Activated T-helper 17 cell treated with anti-CD3 and anti-CD28 coated beads, Interleukin-2, amount 50 U/mL, for 72 hours (primary cell): ENCODE data around the gene C1QTNF12. TPM values are rescaled to one million over a fixed set of nuclear protein-coding genes. Genes with fewer than 3 reads are reported as not detected.

Experiments used
- ATAC-seq: fragments of 150-1000 bp; cut with Tn5 transposase; replicated peaks from 2 replicates; pipeline ENCODE4 v1.10.0; 2021; ENCODE audit warnings: mild to moderate bottlenecking, moderate library complexity
- H3K27ac Mint-ChIP-seq: one replicate; pipeline ENCODE4 v1.8.0; 2022; ENCODE audit warnings: mixed read lengths
- H3K27me3 Mint-ChIP-seq: one replicate; pipeline ENCODE4 v1.8.0; 2022; ENCODE audit warnings: mixed read lengths
- H3K36me3 Mint-ChIP-seq: one replicate; pipeline ENCODE4 v1.8.0; 2022; ENCODE audit warnings: low read depth, mild to moderate bottlenecking, mixed read lengths
- H3K4me1 Mint-ChIP-seq: one replicate; pipeline ENCODE4 v1.8.0; 2022; ENCODE audit warnings: mixed read lengths
- H3K4me3 Mint-ChIP-seq: one replicate; pipeline ENCODE4 v1.8.0; 2022; ENCODE audit warnings: mild to moderate bottlenecking, mixed read lengths
- H3K9me3 Mint-ChIP-seq: one replicate; pipeline ENCODE4 v1.8.0; 2022; ENCODE audit warnings: mixed read lengths
- total RNA-seq, 2 donors: library from RNA; stranded (reverse); gene quantifications; one replicate each; pipeline ENCODE4 v1.2.3, GENCODE V29; 2022

Gene C1QTNF12
- total RNA-seq, 2 donors from 2014 or later, result 1.8 to 7.5 TPM

- no peaks in the 10 kb centered on the region for H3K27me3 Mint-ChIP-seq
- no peak for ATAC-seq
- H3K9me3 Mint-ChIP-seq, result no peaks in the 10 kb centered on the region
- no peak overlapping the region for H3K27ac Mint-ChIP-seq
- H3K36me3 Mint-ChIP-seq, result no peaks in the 10 kb centered on the region
- H3K4me1 Mint-ChIP-seq, result no peaks in the 10 kb centered on the region
- no peak overlapping the region for H3K4me3 Mint-ChIP-seq
Observed at GRCh38 chr1:1243266-1243660, 3.3 kb downstream of the C1QTNF12 start.

GRCh38 chr1:1242461-1243265 lies 3.9 kb downstream of the C1QTNF12 start:
- Mint-ChIP-seq H3K4me3 (no peak overlapping the region), H3K36me3 (no peaks in the 10 kb centered on the region), H3K9me3 (no peaks in the 10 kb centered on the region), H3K27ac (no peak overlapping the region), H3K27me3 (no peaks in the 10 kb centered on the region), H3K4me1 (no peaks in the 10 kb centered on the region)
- ATAC-seq, result no peak

DNA sequence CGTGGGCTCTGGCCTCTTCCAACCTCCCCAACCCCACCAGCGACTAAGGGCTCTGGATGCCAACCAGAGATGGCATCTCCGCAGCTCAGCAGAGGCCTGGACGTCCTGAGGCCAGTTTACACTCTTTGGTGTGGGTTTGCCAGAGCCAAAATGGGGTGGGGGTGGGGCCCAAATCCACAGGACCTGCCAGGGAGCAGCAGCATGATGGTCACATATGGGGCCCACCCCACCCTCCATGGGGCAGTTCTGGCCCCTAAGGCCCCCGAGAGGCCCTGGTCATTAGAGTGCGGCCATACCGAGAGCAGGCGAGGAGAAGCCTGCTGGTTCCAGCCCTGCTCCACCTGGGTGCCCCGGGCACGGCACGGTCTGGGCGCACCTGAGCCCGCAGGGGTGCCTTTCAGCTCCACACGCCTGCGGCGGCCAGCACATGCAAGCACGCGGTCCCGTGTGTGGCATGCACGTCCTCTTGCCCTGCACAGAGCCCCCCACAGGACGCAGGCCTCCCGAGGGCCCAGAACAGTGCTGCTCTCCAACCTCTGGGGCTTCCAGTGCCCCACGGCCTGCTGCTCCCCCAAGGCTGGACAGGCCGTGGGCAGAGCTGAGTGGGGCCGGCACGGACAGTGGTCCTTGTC lies 4.8 kb downstream of the C1QTNF12 start:
- no peaks in the 10 kb centered on the region for H3K36me3 Mint-ChIP-seq
- no peaks in the 10 kb centered on the region for H3K4me1 Mint-ChIP-seq
- H3K9me3 Mint-ChIP-seq, result no peaks in the 10 kb centered on the region
- no peak for ATAC-seq
- no peak overlapping the region for H3K4me3 Mint-ChIP-seq
- no peaks in the 10 kb centered on the region for H3K27me3 Mint-ChIP-seq
- no peak overlapping the region for H3K27ac Mint-ChIP-seq

- Mint-ChIP-seq H3K36me3 (no peaks in the 10 kb centered on the region), H3K27me3 (no peaks in the 10 kb centered on the region), H3K4me3 (no peak overlapping the region), H3K9me3 (no peaks in the 10 kb centered on the region), H3K27ac (no peak overlapping the region), H3K4me1 (no peaks in the 10 kb centered on the region)
- no peak for ATAC-seq
Observed at GRCh38 chr1:1240822-1241587, 5.5 kb downstream of the C1QTNF12 start.

DNA sequence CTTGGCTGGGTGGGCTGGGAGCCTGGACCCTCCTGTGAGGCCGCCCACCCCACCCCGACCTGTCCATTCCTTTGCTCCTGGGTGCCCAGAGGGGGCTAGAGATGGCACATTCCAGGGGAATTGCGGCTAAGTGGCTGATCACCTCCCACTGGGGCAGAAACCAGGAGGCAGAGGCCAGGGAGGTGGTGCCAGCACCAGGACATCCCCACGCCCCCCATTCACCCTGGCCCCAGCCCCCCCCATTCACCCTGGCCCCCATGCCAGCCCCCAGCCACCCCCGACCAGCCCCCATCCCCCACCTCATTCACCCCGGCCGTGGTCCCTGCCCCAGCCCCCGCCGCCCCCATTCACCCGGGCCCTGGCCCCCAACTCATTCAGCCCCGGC lies 6.2 kb downstream of the C1QTNF12 start:
- no peaks in the 10 kb centered on the region for H3K27me3 Mint-ChIP-seq
- ATAC-seq, result no peak
- no peaks in the 10 kb centered on the region for H3K4me1 Mint-ChIP-seq

GRCh38 chr1:1239614-1240347 lies 6.7 kb downstream of the C1QTNF12 start:
- peaks cover 1% of the 10 kb centered on the region for H3K36me3 Mint-ChIP-seq
- no peaks in the 10 kb centered on the region for H3K9me3 Mint-ChIP-seq
- H3K27ac Mint-ChIP-seq, result no peak overlapping the region
- no peaks in the 10 kb centered on the region for H3K4me1 Mint-ChIP-seq
- no peaks in the 10 kb centered on the region for H3K27me3 Mint-ChIP-seq
- no peak for ATAC-seq
- no peak overlapping the region for H3K4me3 Mint-ChIP-seq

More for the DNA sequence above, 6.2 kb downstream of the C1QTNF12 start:
- H3K27ac Mint-ChIP-seq, result no peak overlapping the region
- H3K4me3 Mint-ChIP-seq, result no peak overlapping the region
- no peaks in the 10 kb centered on the region for H3K36me3 Mint-ChIP-seq
- H3K9me3 Mint-ChIP-seq, result no peaks in the 10 kb centered on the region

DNA sequence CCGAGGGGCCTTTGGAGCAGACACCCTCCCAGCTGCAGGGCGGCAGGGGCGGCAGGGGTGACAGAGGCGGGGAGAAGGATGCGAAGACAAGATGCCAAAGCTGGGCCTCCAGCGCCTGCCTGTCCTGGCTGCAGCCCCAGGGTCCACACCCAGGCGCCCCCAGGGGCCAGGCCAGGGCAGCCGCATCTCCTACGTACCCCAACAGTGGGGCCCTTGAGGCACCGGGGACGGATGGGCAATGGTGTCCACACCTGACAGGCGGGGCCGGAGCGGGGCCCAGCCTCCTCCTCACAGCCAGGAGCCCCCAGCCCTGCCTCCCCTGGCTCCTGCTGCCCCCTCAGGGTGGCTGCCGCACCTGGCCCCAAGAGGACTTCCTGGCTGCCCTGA lies 7.3 kb downstream of the C1QTNF12 start:
- ATAC-seq, result no peak
- H3K36me3 Mint-ChIP-seq, result peaks cover 7% of the 10 kb centered on the region
- H3K27me3 Mint-ChIP-seq, result no peaks in the 10 kb centered on the region
- H3K4me1 Mint-ChIP-seq, result peaks cover 5% of the 10 kb centered on the region
- no peak overlapping the region for H3K4me3 Mint-ChIP-seq
- no peaks in the 10 kb centered on the region for H3K9me3 Mint-ChIP-seq
- no peak overlapping the region for H3K27ac Mint-ChIP-seq

DNA sequence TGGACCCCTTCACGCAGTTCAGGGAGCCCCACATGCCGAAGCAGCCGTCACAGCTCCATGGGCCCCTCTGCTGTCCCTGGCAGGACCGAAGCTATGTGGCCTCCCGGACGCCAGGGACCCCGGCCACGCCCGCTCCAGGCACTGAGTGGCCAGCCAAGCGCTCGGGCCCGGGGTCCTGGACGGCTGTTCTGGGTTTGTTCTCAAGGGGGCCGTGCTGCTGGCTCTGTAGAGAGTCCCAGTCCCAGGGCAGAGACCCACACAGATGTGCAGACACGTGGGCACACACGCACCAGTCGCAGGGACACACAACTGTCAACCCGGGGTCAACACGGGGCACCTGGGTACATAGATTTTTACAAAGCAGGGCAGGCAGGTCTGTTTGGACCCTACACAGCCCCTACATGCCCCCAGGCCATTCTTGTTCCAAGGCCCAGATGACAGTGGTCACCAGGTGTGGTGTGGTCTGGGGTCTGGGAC lies 7.8 kb downstream of the C1QTNF12 start:
- no peak for ATAC-seq
- no peak overlapping the region for H3K4me3 Mint-ChIP-seq
- peaks cover 11% of the 10 kb centered on the region for H3K36me3 Mint-ChIP-seq
- no peak overlapping the region for H3K27ac Mint-ChIP-seq
- H3K9me3 Mint-ChIP-seq, result no peaks in the 10 kb centered on the region
- H3K27me3 Mint-ChIP-seq, result no peaks in the 10 kb centered on the region
- peaks cover 8% of the 10 kb centered on the region for H3K4me1 Mint-ChIP-seq

DNA sequence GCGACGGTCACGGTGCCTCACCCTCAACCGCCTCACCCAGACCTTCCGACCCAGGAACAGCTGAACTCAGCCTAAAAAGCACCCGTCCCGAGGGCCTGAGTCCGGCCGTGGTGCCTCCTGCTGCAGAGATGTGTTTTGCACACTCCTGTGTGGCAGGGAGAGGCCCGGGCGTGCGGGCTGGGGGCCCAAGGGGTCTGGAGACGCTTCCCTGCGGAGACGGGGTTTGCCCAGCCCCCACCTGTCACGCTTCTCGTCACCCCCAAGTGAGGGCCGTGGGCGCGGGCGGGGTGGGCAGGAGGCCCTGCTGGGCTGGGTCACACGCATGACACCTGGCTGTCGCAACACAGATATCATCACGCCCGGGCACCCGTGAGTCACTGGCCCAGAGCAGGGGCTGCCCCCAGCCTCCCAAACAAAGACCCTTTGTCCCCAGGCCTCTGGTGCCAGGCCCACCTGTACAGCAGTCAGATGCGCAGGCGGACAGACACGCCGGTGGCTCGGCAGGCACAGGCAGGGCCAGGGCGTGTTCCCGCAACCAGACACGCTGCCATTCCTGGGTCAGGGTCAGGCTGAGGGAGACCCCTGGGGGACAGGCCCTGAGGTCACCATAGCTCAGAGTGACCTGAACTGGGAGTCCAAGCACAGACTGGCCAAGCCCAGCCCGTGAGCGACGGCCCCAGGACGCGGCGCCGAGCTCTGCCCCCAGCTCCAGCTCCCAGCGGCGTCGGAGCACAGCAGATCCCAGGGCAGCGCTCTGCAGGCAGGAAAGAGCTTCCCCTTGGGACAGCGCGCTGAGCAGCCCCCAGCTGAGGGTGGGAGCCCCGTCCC lies 8.4 kb downstream of the C1QTNF12 start:
- Mint-ChIP-seq H3K4me1 (peaks cover 12% of the 10 kb centered on the region), H3K27ac (no peak overlapping the region), H3K27me3 (no peaks in the 10 kb centered on the region), H3K36me3 (peaks cover 17% of the 10 kb centered on the region), H3K4me3 (no peak overlapping the region), H3K9me3 (no peaks in the 10 kb centered on the region)
- ATAC-seq, result peak; percentile 57

DNA sequence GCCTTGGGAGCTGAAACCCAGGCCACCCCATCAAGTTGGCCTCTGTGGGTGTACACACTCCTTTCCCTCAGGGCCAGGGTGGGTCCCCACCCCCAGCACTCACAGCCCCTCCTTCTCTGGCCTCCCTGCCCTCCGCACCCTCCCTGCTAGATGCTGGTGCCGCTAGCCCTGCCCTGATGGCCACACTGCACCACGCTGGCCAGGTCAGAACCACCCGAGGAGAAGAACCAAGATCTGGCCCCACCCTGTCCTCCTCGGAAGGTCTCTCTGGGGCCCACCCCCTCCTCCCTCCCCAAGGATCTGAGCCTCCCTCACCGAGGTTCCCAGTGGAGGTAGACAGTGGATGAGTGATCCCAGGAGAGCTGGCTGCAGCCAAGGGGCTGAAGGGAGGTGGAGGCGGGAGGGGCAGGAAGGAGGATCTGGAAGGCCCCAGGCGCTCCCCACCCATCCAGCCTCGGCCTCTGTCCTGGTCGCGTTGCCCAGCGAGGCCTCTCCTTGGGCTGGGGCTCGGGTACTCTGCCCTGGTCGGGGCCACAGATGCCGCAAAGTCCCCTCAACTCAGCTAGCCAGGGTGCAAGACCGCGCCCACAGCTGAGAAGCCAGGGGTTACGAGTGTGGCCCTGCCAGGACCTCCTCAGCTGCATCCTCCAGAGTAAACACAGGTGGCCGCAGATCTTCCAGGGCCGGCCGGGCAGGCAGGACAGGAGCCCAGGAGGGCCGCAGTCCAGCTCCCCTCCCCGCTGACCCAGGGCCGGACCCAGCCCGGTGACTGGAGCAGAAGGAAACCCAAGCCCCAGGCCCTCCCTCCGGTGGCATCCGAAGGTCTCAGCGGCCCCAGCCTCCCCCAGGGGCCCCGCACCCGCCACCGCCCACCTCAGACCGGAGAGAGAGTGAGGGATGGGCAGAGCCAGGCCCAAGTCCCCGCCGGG lies 9.3 kb downstream of the C1QTNF12 start:
- Mint-ChIP-seq H3K27me3 (no peaks in the 10 kb centered on the region), H3K36me3 (peaks cover 17% of the 10 kb centered on the region), H3K27ac (no peak overlapping the region), H3K9me3 (no peaks in the 10 kb centered on the region), H3K4me1 (peaks cover 12% of the 10 kb centered on the region), H3K4me3 (no peak overlapping the region)
- ATAC-seq, result no peak

DNA sequence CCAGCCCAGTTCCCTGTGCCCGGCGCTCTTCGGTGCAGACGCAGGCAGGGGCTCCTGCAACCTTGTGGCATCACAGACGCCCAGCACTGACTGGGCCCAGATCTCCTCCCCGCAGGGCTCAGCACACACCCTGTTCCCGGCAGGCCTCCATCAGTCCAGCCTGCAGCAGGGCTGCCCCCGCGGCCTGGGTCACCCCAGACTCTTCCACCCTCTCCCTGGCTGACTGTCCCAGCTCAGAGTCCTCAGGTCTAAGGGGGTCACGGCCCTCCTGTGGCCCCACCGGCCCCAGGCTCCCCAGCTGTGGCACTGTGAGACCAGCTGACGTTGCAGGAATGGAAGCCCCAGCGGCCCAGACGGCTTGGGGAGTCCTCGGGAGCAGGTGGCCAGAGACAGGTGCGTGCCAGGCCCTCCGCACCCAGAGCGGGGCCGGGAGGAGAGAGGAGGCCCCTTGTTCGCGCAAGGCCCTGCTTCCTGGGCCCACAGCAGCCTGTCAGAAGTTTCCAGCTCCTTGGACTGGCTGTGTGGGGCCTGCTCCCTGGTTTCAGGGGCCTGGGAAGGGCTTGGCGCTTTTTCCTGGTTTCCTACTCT lies 10.3 kb downstream of the C1QTNF12 start:
- no peak for ATAC-seq
- Mint-ChIP-seq H3K4me1 (peaks cover 12% of the 10 kb centered on the region), H3K36me3 (peaks cover 18% of the 10 kb centered on the region), H3K9me3 (no peaks in the 10 kb centered on the region), H3K4me3 (no peak overlapping the region), H3K27me3 (no peaks in the 10 kb centered on the region), H3K27ac (no peak overlapping the region)

DNA sequence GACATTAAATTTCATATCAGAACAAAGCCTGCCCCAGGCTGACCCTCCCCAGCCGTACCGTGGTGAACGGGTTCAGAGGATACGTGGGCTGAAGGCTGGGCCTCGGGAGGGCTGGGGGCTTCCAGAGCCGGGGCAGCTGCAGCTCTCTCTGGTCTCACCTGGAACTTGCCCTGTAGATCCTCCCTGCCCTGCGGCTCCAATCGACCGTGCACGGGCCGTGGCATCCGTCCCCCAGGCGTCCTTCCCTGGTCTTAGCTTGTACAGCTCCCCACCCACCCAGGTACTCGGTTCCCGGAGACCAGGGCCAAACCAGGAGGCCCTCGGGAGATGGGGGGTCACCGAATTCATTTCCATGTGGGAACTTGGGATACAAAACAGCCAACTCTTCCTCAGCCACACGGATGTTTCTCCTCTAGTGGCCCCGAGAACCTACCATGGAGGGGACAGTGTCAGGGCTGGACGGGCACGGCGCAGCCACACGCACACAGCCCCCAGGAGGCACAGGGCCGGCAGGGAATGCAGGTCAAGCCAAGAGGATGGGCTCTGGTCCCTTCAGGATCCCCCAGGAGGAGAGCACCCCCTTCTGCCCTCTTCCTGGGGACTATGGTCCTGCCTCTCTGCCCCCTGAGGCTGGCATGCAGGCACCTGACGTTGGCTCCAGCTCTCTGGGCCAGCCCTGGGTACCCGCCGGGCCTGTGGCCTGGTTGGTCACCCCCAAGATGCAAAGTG lies 11.3 kb downstream of the C1QTNF12 start:
- Mint-ChIP-seq H3K4me1 (peaks cover 12% of the 10 kb centered on the region), H3K27me3 (no peaks in the 10 kb centered on the region), H3K9me3 (no peaks in the 10 kb centered on the region), H3K36me3 (peaks cover 29% of the 10 kb centered on the region), H3K4me3 (peak overlapping the region; percentile 82), H3K27ac (no peak overlapping the region)
- ATAC-seq, result no peak
